GM19438 (cell line): ENCODE results near the gene GFRA1.

ENCODE experiments used
- ATAC-seq: cut with Tn5 transposase; IDR thresholded peaks from one replicate; pipeline ENCODE4 v1.9.1; 2021; ENCODE audit warnings: low read depth; ENCODE audit not compliant: unreplicated experiment

GFRA1 gene

DNA sequence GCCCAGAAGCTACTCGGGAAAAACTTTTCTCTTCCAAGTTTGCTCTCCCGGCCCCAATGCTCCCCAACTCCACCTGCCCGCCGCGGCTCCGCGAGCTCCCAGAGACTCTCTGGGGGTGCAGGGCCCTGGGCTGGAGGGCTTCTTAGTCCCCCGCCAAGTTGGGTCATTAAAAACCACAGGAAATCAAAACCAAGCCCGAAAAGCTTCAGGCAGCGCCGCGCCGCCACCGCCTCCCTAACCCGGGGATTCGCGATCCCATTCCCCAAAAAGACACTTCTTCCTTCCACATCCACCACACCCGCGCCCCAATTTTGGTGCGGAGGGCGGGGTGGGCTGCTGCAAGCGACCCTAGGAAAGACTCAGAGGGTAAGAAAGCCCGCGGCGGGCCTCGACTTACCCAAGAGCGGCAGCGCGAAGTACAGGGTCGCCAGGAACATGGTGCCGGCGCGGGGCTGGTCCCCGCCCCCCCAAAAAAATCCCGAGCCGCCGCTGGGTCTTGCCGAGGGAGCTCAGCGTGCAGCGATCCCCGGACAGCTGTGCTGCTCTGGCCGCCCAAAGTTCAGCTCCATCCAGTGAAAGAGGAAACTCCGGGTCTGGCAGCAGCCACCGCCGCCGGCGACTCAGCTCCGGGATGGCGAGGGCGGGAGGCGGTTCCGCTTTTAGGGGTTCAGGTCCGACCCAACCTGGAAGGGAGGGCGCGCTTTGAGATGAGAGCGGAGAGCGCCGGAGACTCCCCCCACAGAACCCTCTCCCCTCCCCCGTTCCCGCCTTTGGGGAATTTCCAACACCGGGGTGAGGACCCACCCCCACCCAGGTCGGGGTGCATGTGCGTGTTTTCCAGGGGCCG lies 1.2 kb downstream of the GFRA1 start:
- no peak for ATAC-seq

DNA sequence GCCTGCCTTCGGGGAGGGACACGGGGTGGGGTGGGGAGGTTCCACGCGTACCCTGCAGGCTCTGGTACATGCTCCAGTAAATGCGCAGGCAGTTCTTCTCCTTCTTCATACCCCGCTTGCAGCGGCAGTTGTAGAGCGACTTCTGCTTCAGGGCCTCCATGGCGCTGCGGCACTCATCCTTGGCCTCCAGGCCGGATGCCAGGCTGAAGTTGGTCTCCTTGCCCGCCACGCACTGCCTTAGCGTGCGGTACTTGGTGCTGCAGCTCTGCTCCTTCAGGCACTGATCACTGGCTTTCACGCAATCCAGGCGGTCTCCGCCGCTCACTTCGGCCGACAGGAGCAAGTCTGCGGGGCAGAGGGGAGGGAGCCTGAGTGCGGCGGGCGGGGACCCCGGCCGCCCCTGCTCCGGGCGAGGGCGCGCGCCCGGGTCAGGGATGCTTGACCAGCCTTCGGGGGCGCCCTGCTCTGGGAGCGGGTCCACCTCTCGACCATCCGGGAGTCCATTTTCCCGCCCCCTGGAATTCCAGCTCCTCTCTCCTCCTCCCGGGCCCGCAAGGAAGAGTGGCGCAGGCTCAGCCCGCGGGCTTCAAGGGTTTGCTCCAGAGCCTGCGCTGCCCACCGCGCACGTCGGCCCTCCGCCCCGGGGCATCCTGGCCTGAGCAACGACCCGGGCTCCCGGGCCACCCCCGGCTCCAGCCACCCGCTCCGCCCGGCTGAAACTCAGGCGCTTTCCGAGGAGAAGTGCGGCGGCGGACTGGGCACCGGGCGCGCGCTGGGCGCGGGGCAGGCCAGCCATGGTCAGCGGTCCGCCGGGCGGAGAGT lies 2.0 kb downstream of the GFRA1 start:
- ATAC-seq, result no peak

DNA sequence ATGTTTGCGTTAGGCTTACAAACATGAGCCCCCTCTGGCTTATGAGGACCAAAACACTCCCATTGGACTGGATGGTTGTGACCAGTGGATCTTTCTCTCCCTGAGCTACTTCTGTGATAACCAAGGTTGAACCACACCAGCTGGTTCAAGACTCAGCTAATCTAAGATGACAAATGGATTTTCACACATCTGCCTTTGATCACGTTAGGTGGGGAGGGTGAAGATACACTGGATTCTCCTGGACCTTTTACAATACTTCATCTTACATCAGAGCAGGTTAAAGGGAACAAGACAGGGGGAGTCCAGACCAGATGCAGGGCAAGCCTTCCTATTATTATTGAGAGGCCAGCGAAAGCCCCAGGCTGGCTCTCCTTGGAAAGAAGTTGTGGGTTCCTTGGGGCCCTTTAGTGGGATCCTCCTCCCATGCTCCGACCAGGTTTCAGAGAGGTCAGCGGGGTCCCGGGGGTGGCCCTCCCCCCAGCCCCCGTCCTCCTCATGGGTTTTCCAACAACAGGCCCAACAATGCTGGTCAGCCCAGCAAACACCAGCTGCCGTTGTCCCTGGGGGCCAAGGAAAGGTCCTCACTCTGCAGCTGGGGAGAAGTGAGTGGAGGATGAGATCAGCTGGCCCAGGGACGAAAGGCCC lies 2.8 kb downstream of the GFRA1 start:
- no peak for ATAC-seq

DNA sequence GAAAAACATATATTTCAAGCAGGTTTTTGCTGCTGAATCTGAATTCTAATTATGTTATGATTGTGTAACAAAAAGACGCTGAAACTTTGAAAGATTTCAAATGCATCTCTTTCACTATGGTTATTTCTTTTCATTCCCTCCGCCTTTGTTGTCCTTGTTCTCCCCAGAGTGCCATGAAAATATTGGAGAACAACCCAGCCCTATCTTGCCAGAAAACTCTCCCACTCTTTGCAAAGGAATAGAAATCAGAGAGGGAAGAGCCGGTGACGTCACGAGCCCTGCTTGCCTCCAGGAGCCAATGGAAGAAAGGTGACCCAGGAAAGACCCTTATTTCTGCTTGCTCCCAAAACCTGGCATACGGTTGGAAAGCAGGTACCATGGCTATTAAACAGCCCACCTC lies 3.4 kb downstream of the GFRA1 start:
- ATAC-seq, result no peak

DNA sequence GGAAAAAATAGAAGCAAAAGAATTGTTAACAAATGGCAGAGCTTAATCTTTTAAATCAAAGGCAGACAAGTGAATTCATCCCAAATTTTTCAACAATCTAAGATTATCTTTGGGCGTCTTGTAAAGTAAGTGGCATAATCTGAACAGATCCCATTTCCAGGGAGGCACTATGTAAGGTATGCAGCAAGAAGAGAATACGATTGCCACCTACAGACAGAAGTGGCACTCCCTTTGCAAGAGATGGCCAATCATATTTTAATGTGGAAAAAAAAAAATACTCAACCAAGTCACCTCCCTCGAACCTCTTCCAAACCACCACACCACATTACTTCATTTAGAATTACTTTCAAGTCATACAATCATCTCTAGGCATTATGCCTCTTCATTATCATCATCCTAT lies 4.0 kb downstream of the GFRA1 start:
- ATAC-seq, result no peak

DNA sequence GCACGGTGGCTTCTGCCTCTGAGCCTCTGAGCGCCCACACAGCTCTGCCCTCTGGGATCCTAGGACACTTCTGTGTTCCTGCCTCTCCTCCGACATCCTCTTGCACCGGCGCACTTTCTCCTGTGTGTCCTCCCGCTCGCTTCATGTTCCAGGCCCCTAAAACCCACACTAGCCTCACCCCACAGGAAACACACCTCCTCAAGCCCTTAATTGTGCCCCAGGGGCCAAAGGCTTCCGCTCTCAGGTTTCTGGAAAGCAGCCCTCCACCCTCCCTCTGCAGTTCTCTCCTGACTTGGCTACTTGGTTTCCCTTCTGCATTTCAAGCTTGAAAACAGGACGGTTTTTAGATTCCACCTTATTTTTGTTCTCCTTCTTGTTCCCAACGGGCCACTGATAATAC lies 7.3 kb downstream of the GFRA1 start:
- no peak for ATAC-seq

DNA sequence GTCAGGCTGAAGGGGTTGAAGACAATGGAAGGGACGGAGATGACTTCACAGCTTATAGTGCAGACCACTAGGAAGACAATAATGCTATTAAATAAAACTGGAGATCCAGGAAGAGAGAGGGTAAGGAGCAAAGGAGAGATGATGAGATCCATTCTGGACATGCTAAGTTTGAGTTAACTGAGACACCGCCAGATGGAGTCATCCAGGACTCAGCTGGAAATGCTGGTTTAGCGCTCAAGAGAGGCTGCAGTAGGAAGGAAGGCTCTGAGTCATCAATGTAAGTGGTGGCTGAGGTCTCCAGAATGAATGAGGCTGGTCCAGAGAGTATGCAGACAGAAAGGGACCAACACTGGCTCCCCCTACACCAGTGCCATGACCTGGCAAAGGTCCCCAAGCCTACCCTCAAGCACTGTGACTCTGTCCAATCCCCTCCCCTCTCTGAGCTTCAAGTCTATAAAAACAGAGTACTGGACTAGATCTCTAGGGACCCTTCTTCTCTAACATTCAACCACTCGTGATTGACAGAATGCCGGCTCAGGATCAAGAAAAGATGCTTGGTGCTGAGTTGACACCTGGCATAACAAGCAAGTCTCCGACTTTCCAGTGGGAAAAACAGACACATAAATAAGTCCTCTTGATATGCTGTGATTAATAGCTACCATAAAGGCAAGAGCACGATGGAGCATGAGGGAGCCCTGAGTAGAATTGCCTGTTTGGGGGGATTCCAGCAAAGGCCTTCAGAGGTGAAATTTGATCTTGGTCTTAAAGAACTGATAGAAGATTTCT lies 8.9 kb downstream of the GFRA1 start:
- ATAC-seq, result no peak

DNA sequence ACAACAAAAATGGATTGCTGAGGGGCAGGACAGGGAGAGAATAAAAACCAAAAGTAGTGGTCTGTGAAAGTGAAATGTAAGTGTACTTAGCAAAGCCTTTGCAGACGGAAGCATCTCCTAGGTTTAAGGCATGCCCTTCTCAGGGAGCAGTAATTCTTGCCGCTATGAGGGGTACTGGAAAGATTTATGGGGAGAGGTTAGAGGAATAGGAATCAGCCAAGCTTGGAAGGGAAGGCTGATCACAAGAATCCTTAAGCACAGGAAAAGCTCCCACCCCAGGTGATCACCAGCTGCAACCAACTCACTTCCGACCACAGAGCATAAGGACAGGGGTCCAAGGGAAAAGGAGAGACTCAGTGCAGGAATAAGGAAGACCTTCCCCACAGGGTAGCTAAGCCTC lies 10.3 kb downstream of the GFRA1 start:
- ATAC-seq, result no peak

DNA sequence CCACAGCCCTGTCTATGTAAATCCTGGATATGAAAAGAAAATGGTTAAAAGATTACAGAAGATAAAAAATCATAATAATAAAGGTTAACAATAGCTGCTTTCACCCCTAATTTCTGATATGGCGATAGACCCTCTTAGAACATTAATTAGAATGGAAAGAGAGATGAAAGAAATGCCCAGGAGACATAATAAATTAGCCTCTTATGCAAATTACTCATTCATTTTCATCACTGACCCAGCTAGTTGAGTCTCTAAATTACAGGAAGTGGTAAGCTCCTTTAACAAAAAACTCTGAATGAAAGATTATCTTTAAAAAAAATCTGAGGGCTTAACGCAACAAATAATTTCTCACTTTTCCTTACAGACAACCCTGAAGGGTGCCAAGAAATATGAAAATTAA lies 12.4 kb downstream of the GFRA1 start:
- no peak for ATAC-seq

DNA sequence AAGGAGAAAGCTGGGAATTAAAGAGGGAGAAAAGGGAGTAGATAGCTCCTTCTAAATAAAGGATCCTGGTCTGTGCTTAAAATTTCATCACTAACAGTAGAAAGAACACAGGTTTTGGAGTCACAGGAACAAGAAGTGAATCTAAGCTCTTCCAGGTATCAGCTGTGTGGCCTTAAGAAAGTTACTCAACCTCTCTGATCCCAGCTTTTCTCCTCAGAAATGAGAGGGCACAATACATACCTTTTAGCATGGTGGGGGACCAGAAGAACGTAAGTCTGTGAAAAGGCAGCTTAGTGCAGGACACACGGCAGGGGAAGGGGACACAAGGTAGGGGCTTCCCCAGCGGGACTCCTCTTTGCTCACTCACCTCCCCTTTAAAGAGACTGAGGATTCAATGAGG lies 13.4 kb downstream of the GFRA1 start:
- ATAC-seq, result no peak

DNA sequence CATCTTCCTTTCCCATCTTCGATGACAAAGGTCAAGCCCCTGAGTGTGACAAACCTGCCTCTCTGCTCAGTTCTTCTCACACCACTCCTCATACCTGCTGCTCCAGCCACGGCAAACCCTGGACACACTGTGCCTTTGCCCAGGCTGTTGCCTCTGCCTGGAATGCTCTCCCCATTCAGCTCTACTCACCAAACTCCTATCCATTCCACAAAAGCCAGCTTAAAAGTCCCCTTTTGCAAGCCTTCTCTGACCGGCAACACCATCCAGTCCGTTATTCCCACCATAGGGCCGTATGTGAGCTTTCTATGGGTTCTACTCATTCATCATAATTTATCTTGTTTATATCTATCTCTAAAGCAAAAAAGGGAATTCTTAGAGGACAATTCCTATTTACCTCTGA lies 15.2 kb downstream of the GFRA1 start:
- no peak for ATAC-seq

DNA sequence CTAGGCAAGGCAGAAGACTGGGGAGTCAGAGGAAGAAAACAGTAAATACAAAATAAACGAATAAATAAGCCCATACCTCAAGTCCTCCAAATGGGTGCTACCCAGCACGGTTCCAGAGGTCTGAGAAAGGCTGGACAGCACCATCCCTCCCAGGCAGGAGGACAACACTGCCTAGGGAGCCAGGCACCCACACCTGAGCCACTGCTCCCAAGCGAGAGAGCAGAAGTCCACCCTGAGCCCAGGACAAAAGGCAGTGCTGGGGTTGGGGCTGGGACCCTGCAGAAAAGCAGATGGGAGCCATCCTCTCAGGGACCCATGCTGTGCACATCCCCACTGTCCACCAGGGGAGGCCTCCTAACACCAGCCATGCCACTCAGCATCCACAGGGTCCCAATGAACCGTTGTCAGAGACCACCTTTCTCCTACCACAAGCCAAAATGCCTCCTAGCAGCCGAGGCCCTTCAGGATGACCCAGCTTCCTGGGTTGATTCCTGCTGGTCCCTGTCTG lies 16.2 kb downstream of the GFRA1 start:
- no peak for ATAC-seq

DNA sequence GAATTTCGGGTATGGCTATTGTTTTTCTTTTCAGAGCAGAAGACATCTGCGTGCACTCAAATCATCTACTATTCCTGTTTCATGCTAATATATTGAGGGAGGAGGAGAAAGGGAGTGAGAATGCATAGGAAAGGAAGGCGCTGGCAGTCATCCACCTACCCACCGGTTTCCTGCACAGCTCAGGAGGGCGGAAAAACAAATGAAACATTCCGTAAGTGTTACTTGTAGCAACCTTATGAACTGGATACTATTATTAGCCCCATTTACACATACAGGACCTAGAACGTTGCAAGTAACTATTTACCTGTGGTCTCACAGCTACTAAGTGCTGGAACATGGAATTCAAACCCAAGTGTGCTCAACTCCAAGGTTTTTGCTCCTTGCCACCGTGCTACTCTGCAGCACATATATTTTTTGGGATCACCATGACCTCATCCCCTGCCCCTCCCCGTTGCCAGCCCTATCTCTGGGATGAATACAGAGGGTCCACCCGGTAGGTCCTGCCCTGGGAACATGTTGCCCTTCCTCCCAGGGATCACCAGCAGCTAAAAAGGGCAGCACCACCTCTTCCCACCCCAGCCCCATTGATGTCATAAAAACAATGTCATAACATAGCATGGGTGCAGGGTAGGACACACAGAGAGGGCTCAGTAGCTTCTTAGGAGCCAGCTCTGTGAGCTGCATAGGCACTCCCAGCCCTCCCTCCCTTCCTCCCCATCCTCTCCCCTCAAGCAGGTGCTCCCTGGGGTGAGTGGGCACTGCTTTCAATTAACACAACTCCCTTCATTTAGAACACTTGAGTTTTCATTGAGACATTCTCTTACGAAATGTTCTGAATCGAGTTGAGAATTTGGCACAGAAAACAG lies 16.9 kb downstream of the GFRA1 start:
- ATAC-seq, result no peak

DNA sequence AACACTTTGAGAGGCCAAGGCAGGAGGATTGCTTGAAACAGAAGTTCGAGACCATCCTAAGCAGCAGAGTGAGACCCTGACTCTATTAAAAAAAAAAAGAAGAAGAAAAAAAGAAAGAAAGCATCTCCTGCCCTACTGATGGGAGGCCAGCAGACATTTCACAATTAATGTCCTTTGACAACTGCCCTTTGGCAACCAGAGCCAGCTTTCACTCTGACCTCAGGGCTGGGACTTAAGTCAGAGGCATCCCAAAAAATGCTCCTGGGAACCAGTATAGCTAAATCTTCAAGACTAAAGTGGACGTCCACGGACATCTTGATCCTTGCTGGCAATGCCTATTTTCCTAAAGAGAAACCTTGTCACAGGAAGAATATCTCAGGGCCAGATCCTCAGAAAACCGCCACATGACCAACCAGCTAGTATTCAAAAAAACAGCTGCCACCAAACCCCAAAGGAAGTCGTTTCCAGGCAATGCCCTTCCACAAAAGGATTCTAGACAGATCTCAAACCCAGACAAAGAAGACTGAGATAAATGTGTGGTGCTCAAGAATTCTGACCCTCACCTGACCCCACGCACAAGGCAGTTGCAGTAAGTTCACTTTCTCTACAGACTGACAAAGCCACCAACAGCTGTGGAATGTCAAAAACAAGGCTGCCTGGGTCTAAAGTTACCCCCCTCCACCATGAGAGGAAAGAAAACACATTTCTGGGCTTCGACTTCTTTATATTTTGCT lies 18.4 kb downstream of the GFRA1 start:
- no peak for ATAC-seq

DNA sequence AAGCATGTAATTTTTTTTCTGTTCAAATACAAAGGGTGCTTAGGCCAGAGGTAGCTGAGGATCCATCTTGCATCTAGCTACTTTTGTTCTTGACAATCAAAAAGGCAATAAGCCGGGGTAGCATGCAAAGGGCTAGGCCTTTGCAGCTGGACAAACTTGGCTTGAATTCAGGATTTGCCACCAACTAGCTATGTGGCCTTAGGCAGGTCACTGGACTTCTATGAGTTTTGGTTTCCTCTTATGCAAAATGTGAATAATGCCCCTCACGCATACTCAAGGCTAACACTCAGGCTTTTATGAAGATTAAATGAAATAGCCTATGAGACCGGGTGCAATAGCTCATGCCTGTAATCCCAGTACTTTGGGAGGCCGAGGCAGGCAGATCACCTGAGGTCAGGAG lies 19.3 kb downstream of the GFRA1 start:
- no peak for ATAC-seq

DNA sequence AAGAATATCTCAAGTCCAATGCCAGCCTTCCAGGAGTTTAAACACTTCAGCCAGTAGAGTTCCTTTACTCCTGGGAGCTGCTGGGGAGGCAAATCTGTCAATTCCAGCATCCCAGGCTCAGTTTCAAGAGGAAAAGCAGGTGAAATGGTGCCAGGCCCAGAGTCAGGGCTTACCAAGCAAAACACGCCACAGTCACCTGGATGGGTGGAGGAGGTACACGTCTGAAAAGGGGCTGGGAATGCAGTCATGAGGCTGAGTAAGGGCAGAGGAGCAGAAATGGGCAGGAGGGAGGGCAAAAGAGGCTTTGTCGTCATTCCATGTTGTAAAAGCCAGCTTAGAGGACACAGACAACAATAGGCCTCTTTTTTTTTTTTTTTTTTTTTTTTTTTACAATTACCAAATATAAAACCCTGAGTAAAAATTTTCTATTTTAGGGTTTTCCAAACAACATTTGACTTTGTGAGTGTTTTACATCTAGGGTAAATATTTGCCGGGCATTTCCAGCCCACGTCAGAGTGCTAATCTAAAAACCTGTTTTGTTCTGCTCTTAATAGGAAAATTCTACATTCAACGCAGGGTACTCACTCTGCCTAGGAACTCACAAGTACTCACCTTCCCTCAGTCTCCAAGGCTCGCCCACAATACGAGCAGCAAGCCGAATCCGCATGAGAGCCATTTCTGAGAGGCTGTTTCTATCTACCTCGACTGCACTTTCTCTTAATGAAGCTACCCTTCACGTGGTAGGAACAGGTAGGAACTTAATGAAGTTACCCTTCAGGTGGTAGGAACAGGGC lies 21.2 kb downstream of the GFRA1 start:
- ATAC-seq, result no peak

DNA sequence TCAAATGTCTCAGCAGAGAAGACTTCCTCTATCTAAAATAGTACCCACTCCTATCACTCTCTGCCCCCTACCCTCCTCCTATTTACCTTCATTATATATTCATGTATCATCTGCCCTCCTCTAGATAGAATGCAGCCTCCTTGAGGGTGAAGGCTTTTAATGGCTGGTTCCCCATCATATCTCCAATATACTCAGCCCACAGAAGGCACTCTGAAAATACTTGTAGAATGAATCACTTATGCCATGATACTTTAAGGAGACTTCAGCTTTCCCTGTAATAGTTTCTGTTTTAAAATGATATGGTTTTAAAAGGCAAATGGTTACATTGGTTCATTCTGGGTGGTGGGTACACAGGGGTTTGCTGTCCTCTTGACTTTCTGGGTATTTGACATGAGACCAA lies 25.3 kb downstream of the GFRA1 start:
- ATAC-seq, result no peak

DNA sequence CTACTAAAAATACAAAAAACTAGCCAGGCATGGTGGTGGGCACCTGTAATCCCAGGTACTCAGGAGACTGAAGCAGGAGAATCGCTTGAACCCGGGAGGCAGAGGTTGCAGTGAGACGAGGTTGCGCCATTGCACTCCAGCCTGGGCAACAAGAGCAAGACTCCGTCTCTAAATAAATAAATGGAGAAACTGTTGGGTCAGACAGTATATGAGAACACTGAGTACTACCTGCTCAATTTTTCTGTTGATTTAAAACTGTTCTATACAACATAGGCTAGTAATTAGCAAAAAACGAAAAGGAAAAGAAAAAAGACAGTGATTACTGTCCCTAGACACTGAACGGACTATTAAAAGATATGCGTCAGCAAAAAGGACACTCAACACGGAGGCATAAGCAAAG lies 26.7 kb downstream of the GFRA1 start:
- ATAC-seq, result no peak
